DMS 273 (cell line): ENCODE data around the gene NMRAL1.

Experiments
- DNase-seq: peaks from one replicate; lab custom pipeline; 2025; ENCODE audit not compliant: unreplicated experiment; lab: John Stamatoyannopoulos, UW

NMRAL1 gene

GRCh38 chr16:4426722-4427372 lies 47.6 kb downstream of the NMRAL1 start:
- no peak for DNase-seq

DNA sequence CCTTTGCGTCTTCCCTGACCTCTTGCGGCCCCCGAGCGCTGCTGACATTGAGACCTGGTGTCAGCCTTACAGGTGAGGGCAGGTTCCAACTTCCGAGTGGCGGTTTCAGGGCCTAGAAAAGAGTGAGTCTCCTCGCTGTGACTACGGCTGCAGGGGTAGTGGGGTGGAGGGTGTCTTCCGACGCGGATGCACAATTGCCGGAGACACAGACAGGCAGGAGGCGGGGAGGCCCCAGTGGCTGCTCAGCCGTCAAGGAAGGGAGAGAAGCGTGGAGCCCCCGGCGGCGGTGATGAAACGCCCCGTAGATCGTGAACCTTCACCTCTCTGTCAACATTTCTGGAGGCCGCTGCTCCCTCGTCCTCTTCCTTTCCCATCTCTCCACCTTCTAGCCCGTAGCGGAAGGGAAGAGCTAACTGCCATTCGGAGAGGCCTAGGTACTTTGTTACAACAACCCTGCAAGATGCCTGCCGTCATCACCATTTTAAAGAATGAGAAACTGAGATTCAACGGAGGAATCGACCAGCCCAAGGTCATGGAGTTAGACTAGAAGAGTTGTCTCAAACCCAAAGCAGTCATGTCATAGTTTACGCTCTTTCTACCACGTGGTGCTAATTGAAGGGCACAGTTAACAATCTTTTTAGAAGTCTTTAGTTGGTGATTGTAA lies 48.3 kb downstream of the NMRAL1 start:
- peak; percentile 67 for DNase-seq

- DNase-seq = peak; percentile 98
Measured at GRCh38 chr16:4425378-4426020, 48.9 kb downstream of the NMRAL1 start, which contains the start of gene DNAJA3. TSS of gene DNAJA3 (plus strand) at chr16:4425868. CDS start at chr16:4425882, 14 bp downstream.

DNA sequence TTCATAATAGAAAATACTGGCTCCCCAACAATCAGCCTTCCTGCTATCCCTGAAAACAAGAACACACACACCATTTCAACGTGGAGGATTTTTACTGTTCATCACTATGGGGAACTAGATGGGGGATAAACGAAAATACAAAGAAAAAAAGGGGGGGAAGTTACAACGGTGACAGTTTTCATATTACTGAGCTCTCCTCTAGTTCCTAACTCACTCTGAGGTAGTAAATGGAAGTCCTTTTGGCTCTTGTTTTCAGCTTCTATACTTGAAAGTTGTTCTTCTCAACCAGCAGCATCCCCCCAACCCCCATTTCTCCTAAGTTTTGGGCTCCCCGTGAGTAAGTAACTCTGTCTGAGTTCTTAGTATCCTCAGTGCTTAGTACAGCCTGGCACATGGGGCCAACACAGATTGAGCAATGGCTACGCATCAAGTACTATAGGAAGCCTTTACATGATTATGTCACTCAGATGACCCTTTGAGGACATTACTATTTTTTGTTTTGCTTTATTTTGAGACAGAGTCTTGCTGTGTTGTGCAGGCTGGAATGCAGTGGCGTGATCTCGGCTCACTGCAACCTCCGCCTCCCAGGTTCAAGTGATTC lies 53.8 kb downstream of the NMRAL1 start:
- no peak for DNase-seq

DNA sequence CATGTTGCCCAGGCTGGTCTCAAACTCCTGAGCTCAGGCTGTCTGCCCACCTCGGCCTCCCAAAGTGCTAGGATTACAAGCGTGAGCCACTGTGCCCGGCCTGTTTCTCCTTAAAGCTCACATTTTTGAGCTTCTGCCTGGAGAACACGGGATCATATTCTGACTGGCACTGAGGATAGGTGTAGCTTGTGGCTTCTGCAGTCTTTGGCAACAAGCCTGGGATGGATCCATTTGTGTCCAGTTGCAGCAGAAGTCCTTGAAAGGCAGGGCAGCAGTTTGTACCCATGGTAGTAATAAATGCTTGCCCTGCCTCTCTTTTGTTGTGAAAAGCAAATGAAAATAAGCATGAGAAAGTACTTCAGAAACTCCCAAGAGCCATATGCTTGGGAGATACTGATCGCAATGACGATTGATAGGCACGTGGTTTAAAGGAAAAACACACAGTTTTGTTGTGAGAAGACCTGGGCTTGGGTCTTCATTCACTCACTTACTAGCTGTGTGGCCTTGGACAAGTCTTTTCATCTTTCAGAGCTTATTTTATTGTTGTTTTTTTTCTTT lies 54.9 kb downstream of the NMRAL1 start:
- DNase-seq = no peak

DNA sequence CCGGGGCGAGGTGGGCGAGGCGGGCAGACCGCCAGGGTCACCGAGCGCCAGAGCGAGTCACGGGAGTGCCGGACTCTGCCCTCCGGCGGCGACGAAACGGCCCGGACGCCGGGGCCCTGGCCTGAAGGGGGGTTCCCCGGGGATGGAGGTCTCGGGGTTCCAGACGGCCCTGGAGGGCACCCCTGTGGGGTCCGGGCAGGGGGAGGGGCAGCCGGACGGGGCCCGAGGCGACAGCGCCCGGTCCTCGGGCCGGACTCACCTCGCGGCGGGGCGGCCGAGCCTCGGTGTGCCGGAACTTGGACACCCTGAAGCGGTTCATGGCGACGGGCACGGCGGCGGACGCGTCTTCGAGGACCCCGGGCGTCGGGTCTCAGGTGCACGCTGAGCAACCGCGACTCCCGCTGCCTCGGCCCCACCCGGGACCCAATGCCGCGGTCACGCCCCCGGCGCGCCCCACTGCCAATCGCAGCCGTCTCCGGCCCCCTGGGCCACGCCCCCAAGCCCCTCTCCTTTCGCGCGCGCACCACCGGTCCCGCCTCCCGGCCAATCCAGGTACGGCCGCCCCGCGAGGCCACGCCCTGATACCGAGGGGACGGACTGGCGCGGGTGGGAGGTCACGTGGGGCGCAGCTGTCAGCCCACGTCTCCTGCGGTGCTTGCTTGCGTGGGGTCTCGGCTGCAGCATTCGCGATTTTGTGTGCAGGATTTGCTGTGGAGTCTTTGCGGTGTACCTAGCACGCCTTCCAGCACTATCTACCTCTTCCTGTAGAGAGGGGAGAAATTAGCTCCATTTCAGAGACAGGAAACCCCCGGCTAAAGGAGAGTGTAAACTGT lies 58.0 kb downstream of the NMRAL1 start, which contains the start of gene CORO7:
Gene CORO7, minus strand, starts transcription at position 397 of the 833 bp plus-strand sequence. Its CDS starts 78 bp downstream, at position 319.
- DNase-seq = peak; percentile 96

DNA sequence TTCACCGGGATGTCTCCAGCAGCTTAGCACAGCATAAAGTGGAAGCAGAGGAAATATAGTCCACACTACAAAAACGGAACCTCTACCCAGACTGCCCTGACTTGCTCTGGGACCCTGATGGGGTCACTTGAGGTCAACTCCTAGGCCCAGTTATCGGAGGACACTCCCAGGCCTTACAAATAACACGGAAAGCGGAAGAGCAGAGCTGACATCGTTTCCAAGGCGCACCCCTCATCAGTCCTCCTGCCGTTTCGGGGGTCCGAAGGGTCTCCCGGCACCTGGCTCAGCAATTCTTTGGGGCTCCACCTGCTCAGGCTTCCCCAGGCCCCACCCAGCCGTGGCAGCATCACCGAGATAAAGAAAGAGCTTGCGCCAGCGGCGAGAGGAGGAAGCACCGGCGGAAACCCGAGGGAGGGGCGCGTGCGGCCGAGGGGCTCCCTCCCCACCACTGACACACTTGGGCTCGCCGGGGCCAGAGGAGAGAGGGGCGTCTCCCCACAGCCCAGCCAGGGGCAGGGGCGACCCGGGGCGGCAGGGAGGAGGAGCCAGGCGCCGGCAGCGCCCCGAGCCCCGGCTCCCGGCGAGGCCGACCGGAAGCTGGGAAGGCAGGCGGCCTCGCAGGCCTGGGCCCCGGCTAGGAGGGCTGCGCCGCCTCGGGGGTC lies 58.8 kb downstream of the NMRAL1 start:
- DNase-seq = peak; percentile 67

- no peak for DNase-seq
Measured at GRCh38 chr16:4414187-4414917, 60.1 kb downstream of the NMRAL1 start.

GRCh38 chr16:4412854-4413253 lies 61.6 kb downstream of the NMRAL1 start:
- no peak for DNase-seq

GRCh38 chr16:4412159-4412558 lies 62.3 kb downstream of the NMRAL1 start:
- no peak for DNase-seq
